ENCODE results near the gene PLD2. TPM values are rescaled to one million over a fixed set of nuclear protein-coding genes. Genes with fewer than 3 reads are reported as not detected.
"Not testable (repeated sequence)": the region's sequence is repeated elsewhere in the genome, so short reads cannot be mapped to it uniquely, and the experiment has no call there.

Gene PLD2
- total RNA-seq, 2 experiments from 2014 or later: 6.2 to 6.8 TPM

GRCh38 chr17:4854111-4854681, 47.2 kb downstream of the PLD2 start:
- TF ChIP-seq, protein P1, sequence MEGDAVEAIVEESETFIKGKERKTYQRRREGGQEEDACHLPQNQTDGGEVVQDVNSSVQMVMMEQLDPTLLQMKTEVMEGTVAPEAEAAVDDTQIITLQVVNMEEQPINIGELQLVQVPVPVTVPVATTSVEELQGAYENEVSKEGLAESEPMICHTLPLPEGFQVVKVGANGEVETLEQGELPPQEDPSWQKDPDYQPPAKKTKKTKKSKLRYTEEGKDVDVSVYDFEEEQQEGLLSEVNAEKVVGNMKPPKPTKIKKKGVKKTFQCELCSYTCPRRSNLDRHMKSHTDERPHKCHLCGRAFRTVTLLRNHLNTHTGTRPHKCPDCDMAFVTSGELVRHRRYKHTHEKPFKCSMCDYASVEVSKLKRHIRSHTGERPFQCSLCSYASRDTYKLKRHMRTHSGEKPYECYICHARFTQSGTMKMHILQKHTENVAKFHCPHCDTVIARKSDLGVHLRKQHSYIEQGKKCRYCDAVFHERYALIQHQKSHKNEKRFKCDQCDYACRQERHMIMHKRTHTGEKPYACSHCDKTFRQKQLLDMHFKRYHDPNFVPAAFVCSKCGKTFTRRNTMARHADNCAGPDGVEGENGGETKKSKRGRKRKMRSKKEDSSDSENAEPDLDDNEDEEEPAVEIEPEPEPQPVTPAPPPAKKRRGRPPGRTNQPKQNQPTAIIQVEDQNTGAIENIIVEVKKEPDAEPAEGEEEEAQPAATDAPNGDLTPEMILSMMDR (IDR thresholded peaks at IDR 0.05): no peak
- CTCF ChIA-PET: no interaction called here
- Mint-ChIP-seq H3K27ac (no peak overlapping the region), H3K36me3 (ENCODE audit: low read depth) (peaks cover 9% of the 10 kb centered on the region), H3K27me3 (no peaks in the 10 kb centered on the region), H3K4me1 (ENCODE audit: low read depth) (peaks cover 23% of the 10 kb centered on the region), H3K9me3 (peaks cover 5% of the 10 kb centered on the region), H3K4me3 (no peak overlapping the region)
- intact Hi-C loops (cut with micrococcal nuclease): no loop called here
- POLR2A ChIA-PET: no interaction called here
- no peak for ATAC-seq
- no peak for DNase-seq

DNA sequence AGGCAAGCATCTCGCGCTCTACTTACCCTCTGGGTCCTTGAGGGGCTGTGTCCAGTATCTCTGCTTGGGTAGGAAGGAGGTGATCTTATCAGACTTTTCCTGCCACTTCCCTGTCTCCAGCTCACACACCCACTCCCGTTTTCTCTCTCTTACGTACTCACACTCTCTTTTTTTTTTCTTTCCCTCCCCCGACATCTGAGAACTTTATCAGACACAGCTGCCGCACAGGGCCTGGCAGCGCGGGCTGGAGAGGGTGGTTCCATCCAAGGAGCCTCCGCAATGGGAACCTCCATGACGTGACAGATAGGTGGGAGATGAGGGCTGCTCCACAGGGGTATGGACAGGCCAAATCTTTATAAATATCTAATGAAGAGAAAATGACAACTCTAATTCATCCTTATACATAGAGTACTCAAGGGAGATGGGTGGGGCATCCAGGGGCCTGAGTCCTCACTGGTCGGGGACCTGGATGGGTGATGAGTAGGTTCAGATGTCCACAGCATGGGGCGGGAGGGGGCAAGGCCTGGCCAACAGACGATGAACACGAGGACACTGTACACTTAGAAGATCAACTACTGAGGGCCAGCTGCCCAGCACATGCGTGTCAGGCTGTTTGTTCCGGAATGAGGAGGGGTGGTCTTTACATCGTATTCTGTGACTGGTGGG, 49.5 kb downstream of the PLD2 start:
- no peak for ATAC-seq
- H3K4me3 Mint-ChIP-seq: no peak overlapping the region
- no peak overlapping the region for H3K27ac Mint-ChIP-seq
- DNase-seq: no peak
- CTCF ChIA-PET: no interaction called here
- TF ChIP-seq, protein P1 (IDR thresholded peaks at IDR 0.05): no peak
- intact Hi-C loops (cut with micrococcal nuclease): no loop called here
- H3K4me1 Mint-ChIP-seq (ENCODE audit: low read depth): peaks cover 16% of the 10 kb centered on the region
- peaks cover 5% of the 10 kb centered on the region for H3K9me3 Mint-ChIP-seq
- H3K36me3 Mint-ChIP-seq (ENCODE audit: low read depth): peaks cover 14% of the 10 kb centered on the region
- no peaks in the 10 kb centered on the region for H3K27me3 Mint-ChIP-seq
- POLR2A ChIA-PET: no interaction called here

GRCh38 chr17:4856937-4857314, 50.0 kb downstream of the PLD2 start:
- intact Hi-C loops (cut with micrococcal nuclease): no loop called here
- no peak overlapping the region for H3K27ac Mint-ChIP-seq

DNA sequence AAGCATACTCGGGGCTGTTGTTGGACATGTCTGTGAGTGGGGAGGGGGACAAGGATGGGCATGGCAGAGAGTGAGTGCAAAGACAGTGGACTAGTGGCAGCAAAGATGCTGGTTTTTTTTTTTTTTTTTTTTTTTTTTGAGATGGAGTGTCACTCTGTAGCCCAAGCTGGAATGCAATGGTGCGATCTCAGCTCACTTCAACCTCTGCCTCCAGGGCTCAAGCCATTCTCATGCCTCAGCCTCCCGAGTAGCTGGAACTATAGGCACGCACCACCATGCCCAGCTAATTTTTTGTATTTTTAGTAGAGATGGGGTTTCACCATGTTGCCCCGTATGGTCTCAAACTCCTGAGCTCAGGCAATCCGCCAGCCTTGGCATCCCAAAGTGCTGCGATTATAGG, 50.4 kb downstream of the PLD2 start:
- DNase-seq; intact Hi-C loops (cut with micrococcal nuclease); H3K36me3 Mint-ChIP-seq (ENCODE audit: low read depth); H3K4me3 Mint-ChIP-seq; ATAC-seq; H3K27ac Mint-ChIP-seq; POLR2A ChIA-PET; H3K27me3 Mint-ChIP-seq; H3K9me3 Mint-ChIP-seq: not testable (repeated sequence)
- H3K4me1 Mint-ChIP-seq (ENCODE audit: low read depth): peaks cover 11% of the 10 kb centered on the region
- CTCF ChIA-PET: interaction anchor here (0.6 kb wide), 1 partner anchor 25 kb away, joined by 3 read pairs; no protein-coding TSS in a partner anchor

More at GRCh38 chr17:4856937-4857314, 50.0 kb downstream of the PLD2 start:
- ATAC-seq (no peak), DNase-seq (no peak)
- H3K36me3 Mint-ChIP-seq (ENCODE audit: low read depth): peaks cover 13% of the 10 kb centered on the region
- peaks cover 5% of the 10 kb centered on the region for H3K9me3 Mint-ChIP-seq
- H3K4me1 Mint-ChIP-seq (ENCODE audit: low read depth): peaks cover 15% of the 10 kb centered on the region
- H3K4me3 Mint-ChIP-seq: no peak overlapping the region
- ChIA-PET CTCF (interaction anchor here (0.6 kb wide), 1 partner anchor 25 kb away, joined by 3 read pairs; no protein-coding TSS in a partner anchor), POLR2A (no interaction called here)
- TF ChIP-seq, protein P1 (IDR thresholded peaks at IDR 0.05): no peak
- no peaks in the 10 kb centered on the region for H3K27me3 Mint-ChIP-seq

- ATAC-seq: no peak
- peaks cover 8% of the 10 kb centered on the region for H3K36me3 Mint-ChIP-seq (ENCODE audit: low read depth)
- no peak overlapping the region for H3K4me3 Mint-ChIP-seq
- no peaks in the 10 kb centered on the region for H3K27me3 Mint-ChIP-seq
- DNase-seq: no peak
- peaks cover 10% of the 10 kb centered on the region for H3K4me1 Mint-ChIP-seq (ENCODE audit: low read depth)
- TF ChIP-seq, protein P1 (IDR thresholded peaks at IDR 0.05): no peak
- H3K9me3 Mint-ChIP-seq: no peaks in the 10 kb centered on the region
- intact Hi-C loops (cut with micrococcal nuclease): no loop called here
- H3K27ac Mint-ChIP-seq: no peak overlapping the region
- POLR2A ChIA-PET: no interaction called here
- CTCF ChIA-PET: no interaction called here
Measured at GRCh38 chr17:4858068-4858881, 51.3 kb downstream of the PLD2 start.
